ENCODE measurements around the gene KLF2.

The KLF2 gene

GRCh38 chr19:16338470-16339360 lies 14.1 kb downstream of the KLF2 start:
- Histone ChIP-seq H3K36me3 (replicated peaks; ENCODE audit: insufficient read depth, low read length) (no peaks in the 10 kb centered on the region), H3K9me3 (replicated peaks; ENCODE audit: insufficient read depth, low read length) (no peaks in the 10 kb centered on the region), H4K20me1 (ENCODE audit: insufficient read depth, low read length) (no peaks in the 10 kb centered on the region), H3K9ac (ENCODE audit: low read length) (no peak overlapping the region), H2AFZ (ENCODE audit: low read length) (no peak overlapping the region), H3K9me2 (replicated peaks; ENCODE audit: insufficient read depth, low read length) (no peaks in the 10 kb centered on the region), H3K79me2 (ENCODE audit: low read length) (no peaks in the 10 kb centered on the region), H3F3A (ENCODE audit: insufficient read depth, low read length) (no peaks in the 10 kb centered on the region), H3K27ac (ENCODE audit: low read length) (no peak overlapping the region), H3K27me3 (replicated peaks; ENCODE audit: insufficient read depth, low read length) (no peaks in the 10 kb centered on the region), H3K4me3 (ENCODE audit: low read length) (no peak overlapping the region), H3K4me1 (ENCODE audit: low read length) (peaks cover 3% of the 10 kb centered on the region; the same call in 1 of the 2 replicates), H3K4me2 (ENCODE audit: low read depth, low read length) (no peak overlapping the region)
- TF ChIP-seq EZH2 (optimal IDR thresholded peaks at IDR 0.05; ENCODE audit: low read depth, low read length): no peak
- TF ChIP-seq EZH2phosphoT487 (IDR thresholded peaks at IDR 0.05; ENCODE audit: low read length): no peak
- TF ChIP-seq CTCF (IDR thresholded peaks at IDR 0.05; ENCODE audit: low read length): no peak
- DNase-seq: no peak

GRCh38 chr19:16339361-16339725 lies 14.7 kb downstream of the KLF2 start:
- H3K9me2 ChIP-seq (replicated peaks; ENCODE audit: insufficient read depth, low read length): no peaks in the 10 kb centered on the region
- no peaks in the 10 kb centered on the region for H3F3A ChIP-seq (ENCODE audit: insufficient read depth, low read length)
- no peak overlapping the region for H3K9ac ChIP-seq (ENCODE audit: low read length)
- H2AFZ ChIP-seq (ENCODE audit: low read length): no peak overlapping the region
- H3K79me2 ChIP-seq (ENCODE audit: low read length): no peaks in the 10 kb centered on the region
- H3K36me3 ChIP-seq (replicated peaks; ENCODE audit: insufficient read depth, low read length): no peaks in the 10 kb centered on the region
- H3K4me1 ChIP-seq (ENCODE audit: low read length): peaks cover 3% of the 10 kb centered on the region; the same call in 1 of the 2 replicates
- H3K27ac ChIP-seq (ENCODE audit: low read length): no peak overlapping the region
- no peak overlapping the region for H3K4me3 ChIP-seq (ENCODE audit: low read length)
- no peak overlapping the region for H3K4me2 ChIP-seq (ENCODE audit: low read depth, low read length)
- TF ChIP-seq EZH2phosphoT487 (IDR thresholded peaks at IDR 0.05; ENCODE audit: low read length) (no peak), CTCF (IDR thresholded peaks at IDR 0.05; ENCODE audit: low read length) (no peak), EZH2 (optimal IDR thresholded peaks at IDR 0.05; ENCODE audit: low read depth, low read length) (no peak)
- H3K9me3 ChIP-seq (replicated peaks; ENCODE audit: insufficient read depth, low read length): no peaks in the 10 kb centered on the region
- DNase-seq: no peak
- no peaks in the 10 kb centered on the region for H3K27me3 ChIP-seq (replicated peaks; ENCODE audit: insufficient read depth, low read length)
- no peaks in the 10 kb centered on the region for H4K20me1 ChIP-seq (ENCODE audit: insufficient read depth, low read length)

DNA sequence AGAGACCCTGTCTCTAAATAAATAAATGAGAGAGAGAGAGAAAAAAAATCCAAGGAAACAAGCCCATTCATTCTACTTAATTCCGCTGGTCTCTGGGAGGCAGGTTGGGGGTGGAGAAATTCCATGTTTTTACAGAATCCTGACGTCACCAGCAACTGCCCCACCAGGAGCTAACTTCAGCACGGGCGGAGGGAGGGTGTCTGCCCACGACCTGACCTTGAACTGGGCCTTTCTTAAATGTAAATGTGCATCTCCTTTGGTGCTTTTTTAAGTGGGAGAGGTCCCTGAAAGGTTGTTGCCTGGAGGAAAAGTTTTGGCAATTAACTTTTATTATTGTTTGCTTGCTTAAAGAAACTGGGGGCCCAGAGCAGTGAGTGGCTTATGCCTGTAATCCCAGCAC lies 15.5 kb downstream of the KLF2 start:
- H3K4me3 ChIP-seq (ENCODE audit: low read length): no peak overlapping the region
- TF ChIP-seq CTCF (IDR thresholded peaks at IDR 0.05; ENCODE audit: low read length) (no peak), EZH2phosphoT487 (IDR thresholded peaks at IDR 0.05; ENCODE audit: low read length) (no peak), EZH2 (optimal IDR thresholded peaks at IDR 0.05; ENCODE audit: low read depth, low read length) (no peak)
- no peaks in the 10 kb centered on the region for H3K79me2 ChIP-seq (ENCODE audit: low read length)
- no peaks in the 10 kb centered on the region for H3K36me3 ChIP-seq (replicated peaks; ENCODE audit: insufficient read depth, low read length)
- no peaks in the 10 kb centered on the region for H3K27me3 ChIP-seq (replicated peaks; ENCODE audit: insufficient read depth, low read length)
- H4K20me1 ChIP-seq (ENCODE audit: insufficient read depth, low read length): no peaks in the 10 kb centered on the region
- H3K27ac ChIP-seq (ENCODE audit: low read length): no peak overlapping the region
- no peak overlapping the region for H3K9ac ChIP-seq (ENCODE audit: low read length)
- H2AFZ ChIP-seq (ENCODE audit: low read length): no peak overlapping the region
- H3K4me2 ChIP-seq (ENCODE audit: low read depth, low read length): no peak overlapping the region
- DNase-seq: no peak
- H3K4me1 ChIP-seq (ENCODE audit: low read length): peaks cover 3% of the 10 kb centered on the region; the same call in 1 of the 2 replicates
- H3F3A ChIP-seq (ENCODE audit: insufficient read depth, low read length): no peaks in the 10 kb centered on the region
- no peaks in the 10 kb centered on the region for H3K9me3 ChIP-seq (replicated peaks; ENCODE audit: insufficient read depth, low read length)
- no peaks in the 10 kb centered on the region for H3K9me2 ChIP-seq (replicated peaks; ENCODE audit: insufficient read depth, low read length)
